ENCODE data around the gene ATP2C2. TPM values are rescaled to one million over a fixed set of nuclear protein-coding genes. Genes with fewer than 3 reads are reported as not detected.

ATP2C2 gene
- total and polyA plus RNA-seq, 2 experiments from 2014 or later: 0.53 TPM; not detected in 1

DNA sequence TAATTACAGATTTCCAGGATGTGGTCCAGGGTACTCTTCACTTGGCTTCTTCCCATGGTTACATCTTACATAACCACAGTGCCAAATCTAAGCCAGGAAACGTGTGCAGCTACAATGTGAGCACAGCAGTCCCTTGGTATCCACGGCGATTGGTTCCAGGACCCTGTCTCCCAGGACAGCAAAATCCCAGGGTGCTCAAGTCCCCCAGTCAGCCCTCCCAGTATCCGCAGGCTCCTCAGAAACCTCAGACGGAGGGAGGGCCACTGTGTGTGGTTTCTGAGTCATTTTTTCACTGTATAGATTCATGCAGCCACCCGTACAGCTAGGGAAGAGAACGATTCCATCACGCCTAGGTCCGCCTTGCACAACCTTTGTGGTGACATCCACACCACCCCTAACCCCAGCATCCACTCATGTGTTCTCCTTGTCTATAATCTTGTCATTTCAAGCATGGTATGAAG lies 11.1 kb upstream of the ATP2C2 start:
- Histone ChIP-seq H3K4me1 (ENCODE audit: low read depth) (no peaks in the 10 kb centered on the region), H3K36me3 (no peaks in the 10 kb centered on the region), H3K27me3 (no peaks in the 10 kb centered on the region), H3K4me3 (no peak overlapping the region), H3K9me3 (ENCODE audit: low read depth) (no peaks in the 10 kb centered on the region), H3K27ac (no peak overlapping the region)
- DNase-seq (ENCODE audit: low read depth in 1 of 2, low spot score in 1 of 2): peak in 1 of 2 donors; percentile 46
- TF ChIP-seq CTCF (IDR thresholded peaks at IDR 0.05; ENCODE audit: low read depth, low read length): no peak

DNA sequence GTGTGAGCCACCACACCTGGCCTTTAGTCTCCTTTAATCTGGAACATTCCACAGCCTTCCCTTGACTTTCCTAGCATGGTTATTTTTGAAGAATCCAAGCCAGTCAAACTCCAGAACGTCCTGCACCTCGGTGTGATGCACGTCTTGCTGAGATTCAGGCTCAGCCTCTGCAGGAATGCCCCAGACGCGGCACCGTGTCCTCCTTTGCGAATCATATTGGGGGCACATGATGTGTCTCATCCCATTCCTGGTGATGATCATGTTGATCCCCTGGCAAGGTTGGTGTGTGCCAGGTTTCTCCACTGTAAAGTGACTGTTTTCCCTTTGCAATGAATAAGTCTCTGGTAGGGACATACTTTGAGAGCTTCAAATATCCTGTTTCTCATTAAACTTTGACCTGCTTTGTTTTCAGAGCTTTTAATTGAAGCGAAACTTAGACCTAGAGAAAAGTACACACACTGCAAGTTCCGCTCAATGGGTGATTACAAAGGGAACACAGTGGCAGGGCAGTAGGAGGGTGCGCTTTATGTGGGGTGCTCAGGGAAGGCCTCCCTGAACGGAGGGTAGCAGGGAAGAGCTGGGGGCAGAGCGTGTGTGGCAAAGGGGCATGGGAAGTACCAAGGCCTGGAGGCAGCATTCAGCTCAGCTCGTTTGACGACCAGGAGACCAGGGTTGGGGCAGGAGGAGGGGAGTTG lies 9.6 kb upstream of the ATP2C2 start:
- DNase-seq (ENCODE audit: low read depth in 1 of 2, low spot score in 1 of 2): no peak
- H3K36me3 ChIP-seq: no peaks in the 10 kb centered on the region
- TF ChIP-seq CTCF (IDR thresholded peaks at IDR 0.05; ENCODE audit: low read depth, low read length): no peak

GRCh38 chr16:84359326-84359725 lies 9.0 kb upstream of the ATP2C2 start:
- Histone ChIP-seq H3K36me3 (no peaks in the 10 kb centered on the region), H3K4me1 (ENCODE audit: low read depth) (no peaks in the 10 kb centered on the region), H3K4me3 (no peak overlapping the region), H3K27ac (no peak overlapping the region), H3K27me3 (no peaks in the 10 kb centered on the region), H3K9me3 (ENCODE audit: low read depth) (no peaks in the 10 kb centered on the region)
- TF ChIP-seq CTCF (IDR thresholded peaks at IDR 0.05; ENCODE audit: low read depth, low read length): no peak
- no peak for DNase-seq (ENCODE audit: low read depth in 1 of 2, low spot score in 1 of 2)

More for the DNA sequence above, 9.6 kb upstream of the ATP2C2 start:
- Histone ChIP-seq H3K4me1 (ENCODE audit: low read depth) (no peaks in the 10 kb centered on the region), H3K27me3 (no peaks in the 10 kb centered on the region), H3K4me3 (no peak overlapping the region), H3K9me3 (ENCODE audit: low read depth) (no peaks in the 10 kb centered on the region), H3K27ac (no peak overlapping the region)

DNA sequence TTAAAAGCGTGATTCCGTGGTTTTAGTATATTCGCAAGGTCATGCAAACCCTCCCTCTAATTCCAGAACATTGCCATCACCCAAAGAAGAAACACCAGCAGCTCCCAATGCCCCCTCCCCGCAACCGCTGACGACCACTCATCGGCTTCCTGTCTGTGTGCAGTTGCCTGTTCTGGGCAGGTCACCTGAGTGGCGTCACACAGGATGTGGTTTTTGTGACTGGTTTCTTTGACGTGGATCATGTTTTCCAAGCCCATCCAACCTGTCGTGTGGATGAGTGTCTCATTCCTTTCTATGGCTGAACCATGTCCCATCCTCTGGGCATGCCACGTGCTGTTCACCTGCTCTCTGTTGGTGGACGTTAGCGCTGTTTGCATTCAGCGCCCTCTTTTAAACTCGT lies 8.2 kb upstream of the ATP2C2 start:
- Histone ChIP-seq H3K4me3 (no peak overlapping the region), H3K27me3 (no peaks in the 10 kb centered on the region), H3K4me1 (ENCODE audit: low read depth) (no peaks in the 10 kb centered on the region), H3K36me3 (no peaks in the 10 kb centered on the region), H3K9me3 (ENCODE audit: low read depth) (no peaks in the 10 kb centered on the region), H3K27ac (no peak overlapping the region)
- DNase-seq (ENCODE audit: low read depth in 1 of 2, low spot score in 1 of 2): no peak
- no peak for TF ChIP-seq CTCF (IDR thresholded peaks at IDR 0.05; ENCODE audit: low read depth, low read length)

DNA sequence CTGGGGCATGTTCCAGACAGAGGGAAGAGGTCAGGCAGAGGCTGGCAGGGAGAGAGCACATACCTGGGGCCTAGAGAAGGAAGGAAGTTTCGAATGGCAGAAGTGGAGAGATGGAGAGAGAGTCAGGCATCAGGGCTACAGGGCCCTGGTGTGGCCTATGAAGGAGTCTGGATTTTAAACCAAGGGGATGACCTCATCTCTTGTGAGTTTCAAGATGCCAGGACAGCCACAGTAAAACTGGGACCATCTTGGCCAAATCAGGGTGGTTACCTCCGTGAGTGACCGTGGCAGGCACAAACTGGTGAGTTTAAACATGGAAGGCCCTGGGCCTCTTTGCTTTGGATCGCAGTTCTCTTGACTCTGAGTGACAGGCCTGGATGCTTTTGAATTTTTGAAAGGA lies 7.6 kb upstream of the ATP2C2 start:
- Histone ChIP-seq H3K9me3 (ENCODE audit: low read depth) (no peaks in the 10 kb centered on the region), H3K36me3 (no peaks in the 10 kb centered on the region), H3K4me1 (ENCODE audit: low read depth) (no peaks in the 10 kb centered on the region), H3K4me3 (no peak overlapping the region), H3K27me3 (peaks cover 2% of the 10 kb centered on the region), H3K27ac (no peak overlapping the region)
- DNase-seq (ENCODE audit: low read depth in 1 of 2, low spot score in 1 of 2): no peak
- TF ChIP-seq CTCF (IDR thresholded peaks at IDR 0.05; ENCODE audit: low read depth, low read length): no peak
